Mesenchymal stem cell (in vitro differentiated cells and primary cell): ENCODE results near the gene TTLL12.

Experiments used
- DNase-seq: peaks from one replicate; pipeline ENCODE4 v3.0.0-alpha.2; 2013
- H2AFZ ChIP-seq: one replicate; pipeline ENCODE4 v1.6.1; 2013; ENCODE audit warnings: low read depth, mild to moderate bottlenecking, control low read depth, inconsistent platforms, low read length, moderate library complexity
- H2AK5ac ChIP-seq: 2 replicates; pipeline ENCODE4 v1.6.1; 2013; ENCODE audit warnings: low read length, moderate library complexity, mild to moderate bottlenecking, inconsistent platforms; ENCODE audit not compliant: severe bottlenecking
- H2BK120ac ChIP-seq: one replicate; pipeline ENCODE4 v1.6.1; 2013; ENCODE audit warnings: low read depth, mild to moderate bottlenecking, inconsistent platforms, low read length, moderate library complexity
- H2BK12ac ChIP-seq, 2 experiments: one replicate each; pipeline ENCODE4 v1.6.1; 2013; ENCODE audit warnings: inconsistent platforms in 2 of 2, low read length in 2 of 2, mild to moderate bottlenecking in 2 of 2, moderate library complexity in 2 of 2, control low read depth in 1 of 2
- H2BK15ac ChIP-seq: one replicate; pipeline ENCODE4 v1.6.1; 2013; ENCODE audit warnings: mild to moderate bottlenecking, low read depth, inconsistent platforms; ENCODE audit not compliant: poor library complexity, severe bottlenecking
- H2BK5ac ChIP-seq: 2 replicates; pipeline ENCODE4 v1.6.1; 2013; ENCODE audit warnings: low read depth, mild to moderate bottlenecking, low read length, control low read depth, inconsistent platforms; ENCODE audit not compliant: poor library complexity, severe bottlenecking
- H3K14ac ChIP-seq, 2 experiments: one replicate each; pipeline ENCODE4 v1.6.1; 2013; ENCODE audit warnings: inconsistent platforms in 2 of 2, low read length in 2 of 2, control low read depth in 1 of 2, mild to moderate bottlenecking in 1 of 2, moderate library complexity in 1 of 2
- H3K18ac ChIP-seq, 2 experiments: one replicate each; pipeline ENCODE4 v1.6.1; 2013; ENCODE audit warnings: inconsistent platforms in 2 of 2, low read length in 2 of 2, control low read depth in 1 of 2, low read depth in 1 of 2, mild to moderate bottlenecking in 1 of 2
- H3K23ac ChIP-seq, 2 experiments: one replicate each; pipeline ENCODE4 v1.6.1; 2013; ENCODE audit warnings: inconsistent platforms in 2 of 2, low read length in 2 of 2, mild to moderate bottlenecking in 2 of 2, moderate library complexity in 2 of 2, control low read depth in 1 of 2
- H3K27ac ChIP-seq: 2 replicates; pipeline ENCODE4 v1.5.1; 2013; ENCODE audit warnings: mild to moderate bottlenecking, moderate library complexity, low read length, control low read depth, inconsistent platforms; ENCODE audit not compliant: poor library complexity, severe bottlenecking
- H3K27me3 ChIP-seq, 2 experiments: 2 replicates each; pipeline versions ENCODE4 v1.6.1 to v1.7.0; 2013; ENCODE audit warnings: low read length in 2 of 2, mild to moderate bottlenecking in 2 of 2, moderate library complexity in 2 of 2, control low read depth in 1 of 2, inconsistent platforms in 1 of 2; ENCODE audit not compliant: control insufficient read depth in 1 of 2, insufficient read depth in 1 of 2
- H3K36me3 ChIP-seq, 2 experiments: 2 replicates each; pipeline versions ENCODE4 v1.6.1 to v1.7.0; 2013; ENCODE audit warnings: low read length in 2 of 2, control low read depth in 1 of 2, inconsistent platforms in 1 of 2, low read depth in 1 of 2, mild to moderate bottlenecking in 1 of 2; ENCODE audit not compliant: insufficient read depth in 2 of 2, control insufficient read depth in 1 of 2
- H3K4ac ChIP-seq, 2 experiments: one replicate each; pipeline ENCODE4 v1.6.1; 2013; ENCODE audit warnings: inconsistent platforms in 2 of 2, low read length in 2 of 2, mild to moderate bottlenecking in 2 of 2, moderate library complexity in 2 of 2, control low read depth in 1 of 2, low read depth in 1 of 2
- H3K4me1 ChIP-seq: 2 replicates; pipeline ENCODE4 v1.6.1; 2013; ENCODE audit warnings: low read depth, low read length, control low read depth; ENCODE audit not compliant: control insufficient read depth, insufficient read depth
- H3K4me2 ChIP-seq: 2 replicates; pipeline ENCODE4 v1.6.1; 2013; ENCODE audit warnings: low read length, mild to moderate bottlenecking, inconsistent platforms; ENCODE audit not compliant: poor library complexity, severe bottlenecking
- H3K4me3 ChIP-seq, 2 experiments: 2 replicates each; pipeline versions ENCODE4 v1.5.1 to v1.7.0; 2013; ENCODE audit warnings: low read length in 2 of 2, mild to moderate bottlenecking in 2 of 2, control low read depth in 1 of 2, low read depth in 1 of 2; ENCODE audit not compliant: insufficient read depth in 1 of 2
- H3K79me1 ChIP-seq: replicated peaks from 2 replicates; pipeline ENCODE4 v1.6.1; 2013; ENCODE audit warnings: mild to moderate bottlenecking, control low read depth, low read length, inconsistent platforms; ENCODE audit not compliant: poor library complexity, severe bottlenecking
- H3K9ac ChIP-seq: 2 replicates; pipeline ENCODE4 v1.7.0; 2013; ENCODE audit warnings: mild to moderate bottlenecking, low read length, moderate library complexity
- H3K9me3 ChIP-seq: 2 replicates; pipeline ENCODE4 v1.7.0; 2013; ENCODE audit warnings: mild to moderate bottlenecking, low read length; ENCODE audit not compliant: control insufficient read depth
- H4K8ac ChIP-seq: one replicate; pipeline ENCODE4 v1.6.1; 2013; ENCODE audit warnings: inconsistent platforms, mild to moderate bottlenecking, low read length, moderate library complexity
- H4K91ac ChIP-seq: one replicate; pipeline ENCODE4 v1.6.1; 2013; ENCODE audit warnings: mild to moderate bottlenecking, low read length, inconsistent platforms
- WGBS: methylation state at CpG from one replicate; pipeline ENCODE4 v1.1.7; 2013; ENCODE audit warnings: mixed read lengths; 5-methylcytosine and 5-hydroxymethylcytosine counted together

Gene TTLL12

GRCh38 chr22:43230571-43230970 is 43.6 kb upstream of the TTLL12 start:
- H3K4me2 ChIP-seq: no peak overlapping the region
- 75% methylated on average over 9 of the region's 9 CpGs for WGBS
- no peak overlapping the region for H3K4ac ChIP-seq
- no peak overlapping the region for H2AK5ac ChIP-seq
- no peak overlapping the region for H2AFZ ChIP-seq
- no peak overlapping the region for H2BK15ac ChIP-seq
- H3K36me3 ChIP-seq: no peaks in the 10 kb centered on the region
- H3K79me1 ChIP-seq: no peaks in the 10 kb centered on the region
- H4K8ac ChIP-seq: no peak overlapping the region
- H2BK5ac ChIP-seq: no peak overlapping the region
- H2BK12ac ChIP-seq: no peak overlapping the region
- H3K14ac ChIP-seq: no peak overlapping the region
- no peak overlapping the region for H4K91ac ChIP-seq
- H3K9ac ChIP-seq: no peak overlapping the region
- no peaks in the 10 kb centered on the region for H3K9me3 ChIP-seq
- H3K27me3 ChIP-seq: peaks cover 60 to 86% of the 10 kb centered on the region in 2 experiments
- H3K18ac ChIP-seq: no peak overlapping the region
- no peak overlapping the region for H2BK120ac ChIP-seq
- no peak overlapping the region for H3K4me3 ChIP-seq
- DNase-seq: no peak
- no peak overlapping the region for H3K27ac ChIP-seq
- H3K4me1 ChIP-seq: peaks cover 18% of the 10 kb centered on the region
- H3K23ac ChIP-seq: no peak overlapping the region

GRCh38 chr22:43228863-43229262 is 41.9 kb upstream of the TTLL12 start:
- Histone ChIP-seq H3K27me3 (peaks cover 43 to 86% of the 10 kb centered on the region in 2 experiments), H3K9ac (no peak overlapping the region), H3K36me3 (no peaks in the 10 kb centered on the region), H3K4me3 (no peak overlapping the region), H3K4ac (no peak overlapping the region), H3K4me1 (peaks cover 18% of the 10 kb centered on the region), H3K27ac (no peak overlapping the region), H4K8ac (no peak overlapping the region), H2BK120ac (no peak overlapping the region), H2AFZ (no peak overlapping the region), H3K18ac (no peak overlapping the region), H2AK5ac (no peak overlapping the region), H2BK15ac (no peak overlapping the region), H3K79me1 (no peaks in the 10 kb centered on the region), H3K14ac (no peak overlapping the region), H3K23ac (no peak overlapping the region), H3K4me2 (no peak overlapping the region), H4K91ac (no peak overlapping the region), H3K9me3 (no peaks in the 10 kb centered on the region), H2BK12ac (no peak overlapping the region), H2BK5ac (no peak overlapping the region)
- 85% methylated on average over 18 of the region's 19 CpGs for WGBS
- DNase-seq: no peak

- Histone ChIP-seq H3K9me3 (no peaks in the 10 kb centered on the region), H2AFZ (no peak overlapping the region), H3K9ac (no peak overlapping the region), H3K18ac (no peak overlapping the region), H2BK12ac (no peak overlapping the region), H3K23ac (no peak overlapping the region), H2AK5ac (no peak overlapping the region), H3K4ac (no peak overlapping the region), H2BK120ac (no peak overlapping the region), H3K27ac (no peak overlapping the region), H4K91ac (no peak overlapping the region), H3K14ac (no peak overlapping the region), H2BK5ac (no peak overlapping the region), H3K4me1 (peaks cover 18% of the 10 kb centered on the region), H3K36me3 (no peaks in the 10 kb centered on the region), H4K8ac (no peak overlapping the region), H3K79me1 (no peaks in the 10 kb centered on the region), H3K27me3 (peaks cover 38 to 85% of the 10 kb centered on the region in 2 experiments), H3K4me2 (no peak overlapping the region), H2BK15ac (no peak overlapping the region), H3K4me3 (no peak overlapping the region)
- WGBS: 30% methylated on average over 8 of the region's 8 CpGs
- DNase-seq: peak; percentile 12
Observed at GRCh38 chr22:43228330-43228729, 41.4 kb upstream of the TTLL12 start.

- Histone ChIP-seq H2BK15ac (no peak overlapping the region), H3K27ac (no peak overlapping the region), H3K4me1 (peaks cover 18% of the 10 kb centered on the region), H2AK5ac (no peak overlapping the region), H3K79me1 (no peaks in the 10 kb centered on the region), H3K4ac (no peak overlapping the region), H3K14ac (no peak overlapping the region), H3K9ac (no peak overlapping the region), H2AFZ (no peak overlapping the region), H2BK5ac (no peak overlapping the region), H2BK120ac (no peak overlapping the region), H4K8ac (no peak overlapping the region), H3K9me3 (no peaks in the 10 kb centered on the region), H4K91ac (no peak overlapping the region), H3K4me2 (no peak overlapping the region), H2BK12ac (no peak overlapping the region), H3K23ac (no peak overlapping the region), H3K4me3 (no peak overlapping the region), H3K36me3 (no peaks in the 10 kb centered on the region), H3K27me3 (peaks cover 35 to 86% of the 10 kb centered on the region in 2 experiments), H3K18ac (no peak overlapping the region)
- DNase-seq: no peak
- 82% methylated on average over 17 of the region's 17 CpGs for WGBS
Observed at GRCh38 chr22:43227239-43227630, 40.3 kb upstream of the TTLL12 start.
